ENCODE measurements around the gene GCH1. TPM values are rescaled to one million over a fixed set of nuclear protein-coding genes. Genes with fewer than 3 reads are reported as not detected.

Gene GCH1
- total RNA-seq, result 10 to 100 TPM in 1 of 4 donors, 1 to 10 TPM in 3; 6.9 to 13.2 (median 8.1) TPM

GRCh38 chr14:54902521-54903420, at the start of gene GCH1:
TSS of gene GCH1 (minus strand) at chr14:54902826. CDS start at chr14:54902663, 163 bp downstream.
- peak in 1 of 2 donors; percentile 27 for DNase-seq (ENCODE audit: low spot score in 2 of 2)
- peak within 1 kb of the TSS in 3 of 4 donors; percentile 26 to 91 (median 58) for H3K27ac ChIP-seq
- H3K36me3 ChIP-seq, result no peaks in the 10 kb centered on the region
- H3K9me3 ChIP-seq, result no peaks in the 10 kb centered on the region
- peak within 1 kb of the TSS; percentile 40 to 88 (median 58) for H3K4me3 ChIP-seq
- no peaks in the 10 kb centered on the region for H3K27me3 ChIP-seq
- 1 to 3% methylated on average over 22 to 39 of the region's 83 CpGs for WGBS, 2 donors
- peaks cover 0 to 15% (median 6%) of the 10 kb centered on the region in 4 donors for H3K4me1 ChIP-seq
- TF ChIP-seq POLR2A (IDR thresholded peaks at IDR 0.05) (peak in 1 of 2 donors; percentile 53), EP300 (IDR thresholded peaks at IDR 0.05) (peak in 1 of 2 donors; percentile 17), CTCF (IDR thresholded peaks at IDR 0.05) (peak in 2 of 5 experiments; percentile 12 to 26)

GRCh38 chr14:54947230-54947629, 44.6 kb upstream of the GCH1 start:
- H3K36me3 ChIP-seq, result peaks cover 0 to 22% (median 0%) of the 10 kb centered on the region in 3 donors
- peaks cover 0 to 9% (median 0%) of the 10 kb centered on the region in 4 donors for H3K9me3 ChIP-seq
- TF ChIP-seq EP300 (IDR thresholded peaks at IDR 0.05), result no peak
- no peak for TF ChIP-seq CTCF (IDR thresholded peaks at IDR 0.05)
- no peak for TF ChIP-seq POLR2A (IDR thresholded peaks at IDR 0.05)
- H3K27ac ChIP-seq, result no peak overlapping the region
- H3K27me3 ChIP-seq, result no peaks in the 10 kb centered on the region
- DNase-seq (ENCODE audit: low spot score in 2 of 2), result no peak
- WGBS, 2 donors, result 95 to 99% methylated on average over 3 of the region's 3 CpGs
- no peak overlapping the region for H3K4me3 ChIP-seq
- H3K4me1 ChIP-seq, result no peaks in the 10 kb centered on the region

- H3K27ac ChIP-seq, result no peak overlapping the region
- WGBS, 2 donors, result 96 to 98% methylated on average over 4 of the region's 4 CpGs
- no peak for DNase-seq (ENCODE audit: low spot score in 2 of 2)
- peaks cover 0 to 9% (median 0%) of the 10 kb centered on the region in 4 donors for H3K9me3 ChIP-seq
- H3K4me3 ChIP-seq, result no peak overlapping the region
- H3K27me3 ChIP-seq, result no peaks in the 10 kb centered on the region
- H3K4me1 ChIP-seq, result no peaks in the 10 kb centered on the region
- TF ChIP-seq CTCF (IDR thresholded peaks at IDR 0.05) (no peak), EP300 (IDR thresholded peaks at IDR 0.05) (no peak), POLR2A (IDR thresholded peaks at IDR 0.05) (no peak)
- H3K36me3 ChIP-seq, result peaks cover 0 to 22% (median 0%) of the 10 kb centered on the region in 3 donors
Measured at GRCh38 chr14:54946500-54946899, 43.9 kb upstream of the GCH1 start.

- DNase-seq (ENCODE audit: low spot score in 2 of 2), result no peak
- Histone ChIP-seq H3K27me3 (no peaks in the 10 kb centered on the region), H3K4me1 (no peaks in the 10 kb centered on the region), H3K36me3 (peaks cover 0 to 27% (median 0%) of the 10 kb centered on the region in 3 donors), H3K4me3 (no peak overlapping the region), H3K27ac (no peak overlapping the region), H3K9me3 (peaks cover 0 to 9% (median 0%) of the 10 kb centered on the region in 4 donors)
- 93% methylated on average over 9 of the region's 9 CpGs for WGBS, 2 donors
- TF ChIP-seq POLR2A (IDR thresholded peaks at IDR 0.05) (no peak), EP300 (IDR thresholded peaks at IDR 0.05) (no peak), CTCF (IDR thresholded peaks at IDR 0.05) (no peak)
Measured at GRCh38 chr14:54944737-54945391, 42.2 kb upstream of the GCH1 start.

Data from tibial nerve (tissue), 4 donors.